ENCODE measurements around the gene OLFM2.

DNA sequence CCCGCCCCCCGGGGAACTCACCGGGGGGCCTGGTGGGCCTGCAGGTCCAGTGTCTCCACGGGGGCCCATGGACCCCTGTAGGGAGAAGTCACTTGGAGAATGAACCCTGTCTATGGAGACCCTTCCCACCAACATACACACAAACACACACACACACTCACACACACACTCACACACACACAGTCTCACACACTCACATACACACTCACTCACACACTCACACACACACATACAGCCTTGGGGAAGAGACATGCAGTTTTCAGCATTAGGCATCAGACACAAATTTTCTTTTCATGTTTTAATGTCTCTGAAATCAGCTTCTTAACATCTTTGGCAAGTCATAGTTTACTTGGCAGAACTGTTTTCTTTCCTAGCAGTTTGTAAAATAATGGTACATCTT lies 31.0 kb upstream of the OLFM2 start:
- TF ChIP-seq TCF12 (IDR thresholded peaks at IDR 0.05; ENCODE audit: low read depth): no peak
- TF ChIP-seq EP300 (IDR thresholded peaks at IDR 0.05; ENCODE audit: borderline replicate concordance): no peak
- TF ChIP-seq, protein P1, sequence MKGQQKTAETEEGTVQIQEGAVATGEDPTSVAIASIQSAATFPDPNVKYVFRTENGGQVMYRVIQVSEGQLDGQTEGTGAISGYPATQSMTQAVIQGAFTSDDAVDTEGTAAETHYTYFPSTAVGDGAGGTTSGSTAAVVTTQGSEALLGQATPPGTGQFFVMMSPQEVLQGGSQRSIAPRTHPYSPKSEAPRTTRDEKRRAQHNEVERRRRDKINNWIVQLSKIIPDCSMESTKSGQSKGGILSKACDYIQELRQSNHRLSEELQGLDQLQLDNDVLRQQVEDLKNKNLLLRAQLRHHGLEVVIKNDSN (IDR thresholded peaks at IDR 0.05): no peak
- TF ChIP-seq FOXM1 (IDR thresholded peaks at IDR 0.05; ENCODE audit: borderline replicate concordance, low read depth): no peak
- TF ChIP-seq, protein P2, sequence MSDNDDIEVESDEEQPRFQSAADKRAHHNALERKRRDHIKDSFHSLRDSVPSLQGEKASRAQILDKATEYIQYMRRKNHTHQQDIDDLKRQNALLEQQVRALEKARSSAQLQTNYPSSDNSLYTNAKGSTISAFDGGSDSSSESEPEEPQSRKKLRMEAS (IDR thresholded peaks at IDR 0.05): no peak
- TF ChIP-seq CREB1 (IDR thresholded peaks at IDR 0.05; ENCODE audit: low read depth): no peak
- no peak for TF ChIP-seq NFIC (IDR thresholded peaks at IDR 0.05)
- no peak for TF ChIP-seq YY1 (IDR thresholded peaks at IDR 0.05; ENCODE audit: low read depth)
- TF ChIP-seq TAF1 (IDR thresholded peaks at IDR 0.05; ENCODE audit: low read depth): no peak
- TF ChIP-seq EGR1 (IDR thresholded peaks at IDR 0.05): no peak
- TF ChIP-seq RAD21 (IDR thresholded peaks at IDR 0.05; ENCODE audit: low read depth): no peak
- TF ChIP-seq, protein P3, sequence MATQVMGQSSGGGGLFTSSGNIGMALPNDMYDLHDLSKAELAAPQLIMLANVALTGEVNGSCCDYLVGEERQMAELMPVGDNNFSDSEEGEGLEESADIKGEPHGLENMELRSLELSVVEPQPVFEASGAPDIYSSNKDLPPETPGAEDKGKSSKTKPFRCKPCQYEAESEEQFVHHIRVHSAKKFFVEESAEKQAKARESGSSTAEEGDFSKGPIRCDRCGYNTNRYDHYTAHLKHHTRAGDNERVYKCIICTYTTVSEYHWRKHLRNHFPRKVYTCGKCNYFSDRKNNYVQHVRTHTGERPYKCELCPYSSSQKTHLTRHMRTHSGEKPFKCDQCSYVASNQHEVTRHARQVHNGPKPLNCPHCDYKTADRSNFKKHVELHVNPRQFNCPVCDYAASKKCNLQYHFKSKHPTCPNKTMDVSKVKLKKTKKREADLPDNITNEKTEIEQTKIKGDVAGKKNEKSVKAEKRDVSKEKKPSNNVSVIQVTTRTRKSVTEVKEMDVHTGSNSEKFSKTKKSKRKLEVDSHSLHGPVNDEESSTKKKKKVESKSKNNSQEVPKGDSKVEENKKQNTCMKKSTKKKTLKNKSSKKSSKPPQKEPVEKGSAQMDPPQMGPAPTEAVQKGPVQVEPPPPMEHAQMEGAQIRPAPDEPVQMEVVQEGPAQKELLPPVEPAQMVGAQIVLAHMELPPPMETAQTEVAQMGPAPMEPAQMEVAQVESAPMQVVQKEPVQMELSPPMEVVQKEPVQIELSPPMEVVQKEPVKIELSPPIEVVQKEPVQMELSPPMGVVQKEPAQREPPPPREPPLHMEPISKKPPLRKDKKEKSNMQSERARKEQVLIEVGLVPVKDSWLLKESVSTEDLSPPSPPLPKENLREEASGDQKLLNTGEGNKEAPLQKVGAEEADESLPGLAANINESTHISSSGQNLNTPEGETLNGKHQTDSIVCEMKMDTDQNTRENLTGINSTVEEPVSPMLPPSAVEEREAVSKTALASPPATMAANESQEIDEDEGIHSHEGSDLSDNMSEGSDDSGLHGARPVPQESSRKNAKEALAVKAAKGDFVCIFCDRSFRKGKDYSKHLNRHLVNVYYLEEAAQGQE (IDR thresholded peaks at IDR 0.05; ENCODE audit: low read depth): no peak

Data from Ishikawa (cell line).